Mucosa of rectum (tissue), 2 donors: ENCODE data around the gene STIMATE.

Experiments
- H3K27ac ChIP-seq, 2 donors: one replicate each; pipeline ENCODE4 v1.7.0; 2013; ENCODE audit warnings: inconsistent platforms in 2 of 2, low read depth in 2 of 2, low read length in 2 of 2
- H3K27me3 ChIP-seq, 2 donors: one replicate each; pipeline ENCODE4 v1.7.0; 2013; ENCODE audit warnings: low read length in 2 of 2; ENCODE audit not compliant: control insufficient read depth in 2 of 2, insufficient read depth in 2 of 2
- H3K36me3 ChIP-seq, 2 donors: one replicate each; pipeline ENCODE4 v1.7.0; 2013; ENCODE audit warnings: low read length in 2 of 2; ENCODE audit not compliant: control insufficient read depth in 2 of 2, insufficient read depth in 2 of 2
- H3K4me1 ChIP-seq, 2 donors: one replicate each; pipeline ENCODE4 v1.7.0; 2013; ENCODE audit warnings: low read length in 2 of 2, mild to moderate bottlenecking in 1 of 2; ENCODE audit not compliant: control insufficient read depth in 2 of 2, insufficient read depth in 2 of 2
- H3K4me3 ChIP-seq, 2 donors: one replicate each; pipeline ENCODE4 v1.7.0; 2013; ENCODE audit warnings: low read length in 2 of 2
- H3K9ac ChIP-seq, 2 donors: one replicate each; pipeline ENCODE4 v1.7.0; 2013; ENCODE audit warnings: low read length in 2 of 2, low read depth in 1 of 2, mild to moderate bottlenecking in 1 of 2
- H3K9me3 ChIP-seq, 2 donors: one replicate each; pipeline ENCODE4 v1.7.0; 2013; ENCODE audit warnings: low read length in 2 of 2; ENCODE audit not compliant: control insufficient read depth in 2 of 2
- donor health status: healthy.
- donor health status: Normal muscosa, but diverticular disease.

Gene STIMATE

GRCh38 chr3:52838561-52839267 lies 58.6 kb downstream of the STIMATE start:
- Histone ChIP-seq H3K4me1 (peaks cover 0 to 4% of the 10 kb centered on the region in 2 donors), H3K27ac (no peak overlapping the region), H3K36me3 (peaks cover 6 to 17% of the 10 kb centered on the region in 2 donors), H3K9me3 (no peaks in the 10 kb centered on the region), H3K27me3 (no peaks in the 10 kb centered on the region), H3K9ac (no peak overlapping the region), H3K4me3 (no peak overlapping the region)

DNA sequence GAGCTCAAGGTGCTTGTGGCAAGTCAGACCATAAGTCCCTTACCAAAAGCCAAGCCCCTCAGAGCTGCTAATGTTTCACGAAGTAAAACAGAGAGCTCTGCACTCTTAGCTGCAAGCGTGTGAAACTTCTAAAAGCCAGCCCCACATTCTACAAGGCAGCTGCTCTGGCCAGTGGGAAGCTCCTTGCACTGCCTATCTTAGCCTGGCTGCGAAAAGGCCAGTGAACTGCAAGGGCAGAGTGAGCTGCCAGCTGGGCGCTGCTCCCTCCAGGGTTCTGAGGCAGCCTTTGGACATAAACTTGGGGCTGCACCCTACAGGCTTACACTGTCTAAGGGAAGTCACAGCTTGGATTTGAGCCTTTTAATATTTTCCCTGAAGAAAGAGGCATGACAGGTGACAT lies 60.4 kb downstream of the STIMATE start:
- Histone ChIP-seq H3K27me3 (no peaks in the 10 kb centered on the region), H3K4me1 (peaks cover 0 to 3% of the 10 kb centered on the region in 2 donors), H3K9me3 (no peaks in the 10 kb centered on the region), H3K9ac (no peak overlapping the region), H3K27ac (no peak overlapping the region), H3K36me3 (peaks cover 4 to 10% of the 10 kb centered on the region in 2 donors), H3K4me3 (no peak overlapping the region)

GRCh38 chr3:52836471-52836845 lies 60.9 kb downstream of the STIMATE start:
- no peaks in the 10 kb centered on the region for H3K27me3 ChIP-seq
- no peaks in the 10 kb centered on the region for H3K9me3 ChIP-seq
- H3K4me3 ChIP-seq = no peak overlapping the region
- no peak overlapping the region for H3K27ac ChIP-seq
- H3K36me3 ChIP-seq = peaks cover under 1 to 6% of the 10 kb centered on the region in 2 donors
- no peak overlapping the region for H3K9ac ChIP-seq
- peaks cover 3 to 4% of the 10 kb centered on the region in 2 donors for H3K4me1 ChIP-seq

GRCh38 chr3:52835766-52836470 lies 61.4 kb downstream of the STIMATE start:
- Histone ChIP-seq H3K9ac (no peak overlapping the region), H3K36me3 (peaks cover 0 to under 1% of the 10 kb centered on the region in 2 donors), H3K27me3 (no peaks in the 10 kb centered on the region), H3K4me3 (no peak overlapping the region), H3K9me3 (no peaks in the 10 kb centered on the region), H3K4me1 (peaks cover 3 to 7% of the 10 kb centered on the region in 2 donors), H3K27ac (no peak overlapping the region)

GRCh38 chr3:52834871-52835501 lies 62.4 kb downstream of the STIMATE start, which contains the start of gene MUSTN1:
MUSTN1 (minus strand) TSS chr3:52835019; CDS start chr3:52834948, 71 bp downstream.
- peak within 1 kb of the TSS in 1 of 2 donors; percentile 28 for H3K4me3 ChIP-seq

GRCh38 chr3:52833202-52833601 lies 64.1 kb downstream of the STIMATE start:
- H3K9me3 ChIP-seq = no peaks in the 10 kb centered on the region
- no peak overlapping the region for H3K9ac ChIP-seq
- no peaks in the 10 kb centered on the region for H3K36me3 ChIP-seq
- H3K27me3 ChIP-seq = no peaks in the 10 kb centered on the region
- H3K27ac ChIP-seq = no peak overlapping the region
- H3K4me1 ChIP-seq = peaks cover 3 to 7% of the 10 kb centered on the region in 2 donors
- no peak overlapping the region for H3K4me3 ChIP-seq

More at GRCh38 chr3:52834871-52835501, 62.4 kb downstream of the STIMATE start, which contains the start of gene MUSTN1:
- H3K36me3 ChIP-seq = no peaks in the 10 kb centered on the region
- H3K4me1 ChIP-seq = peaks cover 3 to 7% of the 10 kb centered on the region in 2 donors
- H3K9ac ChIP-seq = no peak within 1 kb of the TSS
- no peaks in the 10 kb centered on the region for H3K27me3 ChIP-seq
- H3K9me3 ChIP-seq = no peaks in the 10 kb centered on the region
- no peak within 1 kb of the TSS for H3K27ac ChIP-seq

DNA sequence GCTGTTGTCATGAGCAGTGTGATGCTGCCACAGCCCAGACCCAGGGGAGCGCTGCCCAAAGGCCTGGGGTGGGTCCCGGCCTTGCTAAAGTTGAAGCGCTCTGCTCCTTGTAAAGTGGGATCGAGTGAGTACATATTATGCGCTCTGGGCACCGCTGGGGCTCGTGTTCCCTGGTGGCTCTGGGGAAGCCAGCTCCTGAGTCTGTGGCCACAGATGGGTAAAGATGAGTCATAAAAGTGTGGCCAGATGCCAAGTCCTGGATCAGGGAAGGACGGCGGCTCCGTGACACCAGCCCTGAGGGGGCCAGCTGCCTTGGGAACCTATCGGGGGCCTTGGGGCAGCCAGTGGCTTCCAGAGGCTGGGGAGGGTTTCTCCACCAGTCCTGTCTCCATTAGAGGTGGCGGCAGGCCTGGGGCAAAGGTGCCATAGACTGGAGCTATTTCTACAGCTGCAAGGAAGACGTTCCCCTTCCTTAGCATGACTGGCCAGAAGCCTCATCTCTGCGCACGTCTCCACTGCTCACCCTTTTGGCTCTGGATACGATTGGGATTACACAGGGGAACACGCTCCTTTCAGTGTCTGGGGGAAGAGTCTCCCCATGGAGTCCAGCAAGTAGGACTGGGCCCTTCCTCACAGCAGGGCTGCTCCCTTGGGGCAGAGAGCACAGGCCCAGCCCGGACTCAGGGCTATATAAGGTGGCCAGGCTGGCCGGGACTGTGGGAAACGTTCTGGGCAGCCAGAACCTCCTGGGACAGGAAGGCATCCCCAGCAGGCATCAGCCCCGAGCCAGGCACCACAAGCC lies 65.6 kb downstream of the STIMATE start:
- Histone ChIP-seq H3K27me3 (no peaks in the 10 kb centered on the region), H3K27ac (no peak overlapping the region), H3K9me3 (no peaks in the 10 kb centered on the region), H3K4me3 (no peak overlapping the region), H3K9ac (no peak overlapping the region), H3K36me3 (no peaks in the 10 kb centered on the region), H3K4me1 (peaks cover 3 to 7% of the 10 kb centered on the region in 2 donors)

GRCh38 chr3:52830535-52831258 lies 66.7 kb downstream of the STIMATE start, which contains the start of gene ITIH4:
ITIH4 (minus strand) TSS chr3:52830672; CDS start chr3:52830642, 30 bp downstream.
- no peaks in the 10 kb centered on the region for H3K27me3 ChIP-seq
- H3K9me3 ChIP-seq = no peaks in the 10 kb centered on the region
- peaks cover 3 to 7% of the 10 kb centered on the region in 2 donors for H3K4me1 ChIP-seq
- no peak within 1 kb of the TSS for H3K4me3 ChIP-seq
- no peak within 1 kb of the TSS for H3K9ac ChIP-seq
- H3K36me3 ChIP-seq = no peaks in the 10 kb centered on the region
- H3K27ac ChIP-seq = no peak within 1 kb of the TSS

DNA sequence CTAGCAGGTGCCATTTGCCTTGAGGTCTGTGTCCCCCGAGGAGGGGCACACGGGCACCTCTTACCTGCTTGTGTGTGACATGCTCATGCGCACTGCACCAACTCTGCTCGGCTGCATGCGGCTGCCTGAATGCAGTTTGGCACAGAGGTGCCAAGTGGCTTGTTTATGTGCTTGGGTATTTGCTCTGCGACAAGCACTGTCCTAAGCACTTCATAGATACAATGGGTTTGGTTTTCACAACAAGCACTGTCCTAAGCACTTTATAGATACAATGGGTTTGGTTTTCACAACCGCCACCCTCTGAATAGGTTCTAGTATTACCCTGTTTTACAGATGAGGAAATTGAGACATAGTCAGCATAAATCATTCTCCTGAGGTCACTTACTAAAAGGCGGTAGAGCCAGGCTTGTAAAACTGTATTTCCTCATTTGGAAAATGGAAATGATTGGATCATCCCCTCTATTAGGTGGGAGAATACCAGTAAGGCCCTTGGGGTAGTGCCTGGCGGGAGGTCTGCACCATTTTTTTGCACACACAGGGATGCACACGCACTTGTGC lies 67.4 kb downstream of the STIMATE start:
- Histone ChIP-seq H3K4me3 (no peak overlapping the region), H3K27ac (no peak overlapping the region), H3K9ac (no peak overlapping the region), H3K4me1 (peaks cover 3 to 7% of the 10 kb centered on the region in 2 donors), H3K9me3 (no peaks in the 10 kb centered on the region), H3K36me3 (no peaks in the 10 kb centered on the region), H3K27me3 (no peaks in the 10 kb centered on the region)
